Mesodermal cell (in vitro differentiated cells): ENCODE results near the gene COL18A1.
"Not testable (repeated sequence)": the region's sequence is repeated elsewhere in the genome, so short reads cannot be mapped to it uniquely, and the experiment has no call there.

ENCODE experiments used
- H3K27ac ChIP-seq: 2 replicates; pipeline ENCODE4 v1.7.0; 2013; ENCODE audit warnings: mild to moderate bottlenecking, low read depth, low read length, moderate library complexity; ENCODE audit not compliant: severe bottlenecking
- H3K36me3 ChIP-seq: 2 replicates; pipeline ENCODE4 v1.7.1; 2013; ENCODE audit warnings: mild to moderate bottlenecking, low read length, moderate library complexity; ENCODE audit not compliant: control insufficient read depth, insufficient read depth
- H3K4me1 ChIP-seq: one replicate; pipeline ENCODE4 v1.7.1; 2013; ENCODE audit warnings: mild to moderate bottlenecking, low read length; ENCODE audit not compliant: insufficient read depth, control insufficient read depth, poor library complexity, severe bottlenecking
- H3K4me3 ChIP-seq: 2 replicates; pipeline ENCODE4 v1.7.0; 2013; ENCODE audit warnings: low read length, control low read depth, mild to moderate bottlenecking; ENCODE audit not compliant: insufficient read depth, poor library complexity, severe bottlenecking; ENCODE audit errors: extremely low read depth
- H3K9me3 ChIP-seq: 2 replicates; pipeline ENCODE4 v1.7.1; 2013; ENCODE audit warnings: mild to moderate bottlenecking, low read length, moderate library complexity; ENCODE audit not compliant: control insufficient read depth
- WGBS, 2 experiments: methylation state at CpG; one replicate each; pipeline ENCODE4 v1.1.5; 2013; ENCODE audit warnings: missing lambda C conversion rate in 2 of 2; ENCODE audit not compliant: insufficient coverage in 2 of 2; 5-methylcytosine and 5-hydroxymethylcytosine counted together

COL18A1 gene

GRCh38 chr21:45555557-45556301, 150.8 kb downstream of the COL18A1 start:
- Histone ChIP-seq H3K27ac (peak overlapping the region; percentile 87), H3K4me1 (peaks cover 6% of the 10 kb centered on the region), H3K9me3 (no peaks in the 10 kb centered on the region), H3K4me3 (peak overlapping the region; percentile 39), H3K36me3 (no peaks in the 10 kb centered on the region)
- 1% methylated on average over 43 to 62 of the region's 62 CpGs for WGBS, 2 experiments

- peak overlapping the region; percentile 87 for H3K27ac ChIP-seq
- H3K4me3 ChIP-seq, result peak overlapping the region; percentile 39
- peaks cover 2% of the 10 kb centered on the region for H3K4me1 ChIP-seq
- no peaks in the 10 kb centered on the region for H3K9me3 ChIP-seq
- H3K36me3 ChIP-seq, result no peaks in the 10 kb centered on the region
- WGBS, 2 experiments, result 27 to 52% methylated on average over 3 to 6 of the region's 12 CpGs
These were observed 151.3 kb downstream of the COL18A1 start for GRCh38 chr21:45556302-45556644.

- H3K27ac ChIP-seq, result no peak overlapping the region
- WGBS, 2 experiments, result 96% methylated on average over 26 to 33 of the region's 33 CpGs
- H3K4me1 ChIP-seq, result no peaks in the 10 kb centered on the region
- H3K36me3 ChIP-seq, result no peaks in the 10 kb centered on the region
- H3K9me3 ChIP-seq, result no peaks in the 10 kb centered on the region
- H3K4me3 ChIP-seq, result peak overlapping the region; percentile 39
These were observed 152.0 kb downstream of the COL18A1 start for GRCh38 chr21:45556645-45557615.

GRCh38 chr21:45557616-45558043, 152.7 kb downstream of the COL18A1 start:
- H3K9me3 ChIP-seq, result no peaks in the 10 kb centered on the region
- H3K36me3 ChIP-seq, result no peaks in the 10 kb centered on the region
- no peaks in the 10 kb centered on the region for H3K4me1 ChIP-seq
- H3K4me3 ChIP-seq, result no peak overlapping the region
- 93 to 98% methylated on average over 10 of the region's 14 CpGs for WGBS, 2 experiments
- H3K27ac ChIP-seq, result no peak overlapping the region

- Histone ChIP-seq H3K36me3 (no peaks in the 10 kb centered on the region), H3K27ac (no peak overlapping the region), H3K4me3 (no peak overlapping the region), H3K9me3 (no peaks in the 10 kb centered on the region), H3K4me1 (no peaks in the 10 kb centered on the region)
- 90 to 93% methylated on average over 25 to 26 of the region's 26 CpGs for WGBS, 2 experiments
These were observed 153.2 kb downstream of the COL18A1 start for GRCh38 chr21:45558044-45558721.

GRCh38 chr21:45559216-45560105, 154.5 kb downstream of the COL18A1 start:
- Histone ChIP-seq H3K4me1 (no peaks in the 10 kb centered on the region), H3K9me3 (peaks cover 3% of the 10 kb centered on the region), H3K27ac (no peak overlapping the region), H3K36me3 (no peaks in the 10 kb centered on the region), H3K4me3 (no peak overlapping the region)
- 81 to 84% methylated on average over 26 of the region's 29 CpGs for WGBS, 2 experiments

- no peaks in the 10 kb centered on the region for H3K4me1 ChIP-seq
- peaks cover 3% of the 10 kb centered on the region for H3K9me3 ChIP-seq
- H3K4me3 ChIP-seq, result no peak overlapping the region
- 84 to 88% methylated on average over 16 to 28 of the region's 30 CpGs for WGBS, 2 experiments
- no peak overlapping the region for H3K27ac ChIP-seq
- H3K36me3 ChIP-seq, result no peaks in the 10 kb centered on the region
These were observed 155.4 kb downstream of the COL18A1 start for GRCh38 chr21:45560106-45561021.

- 93 to 98% methylated on average over 3 to 4 of the region's 8 CpGs for WGBS, 2 experiments
- H3K9me3 ChIP-seq, H3K4me3 ChIP-seq, H3K4me1 ChIP-seq, H3K27ac ChIP-seq, H3K36me3 ChIP-seq: not testable (repeated sequence)
These were observed 156.3 kb downstream of the COL18A1 start for GRCh38 chr21:45561241-45561640.

GRCh38 chr21:45562402-45562801, 157.4 kb downstream of the COL18A1 start:
- Histone ChIP-seq H3K9me3 (peaks cover 3% of the 10 kb centered on the region), H3K36me3 (no peaks in the 10 kb centered on the region), H3K27ac (no peak overlapping the region), H3K4me1 (no peaks in the 10 kb centered on the region), H3K4me3 (no peak overlapping the region)
- WGBS, 2 experiments, result 87 to 90% methylated on average over 10 of the region's 10 CpGs
